ENCODE results near the gene NIPAL3.

DNA sequence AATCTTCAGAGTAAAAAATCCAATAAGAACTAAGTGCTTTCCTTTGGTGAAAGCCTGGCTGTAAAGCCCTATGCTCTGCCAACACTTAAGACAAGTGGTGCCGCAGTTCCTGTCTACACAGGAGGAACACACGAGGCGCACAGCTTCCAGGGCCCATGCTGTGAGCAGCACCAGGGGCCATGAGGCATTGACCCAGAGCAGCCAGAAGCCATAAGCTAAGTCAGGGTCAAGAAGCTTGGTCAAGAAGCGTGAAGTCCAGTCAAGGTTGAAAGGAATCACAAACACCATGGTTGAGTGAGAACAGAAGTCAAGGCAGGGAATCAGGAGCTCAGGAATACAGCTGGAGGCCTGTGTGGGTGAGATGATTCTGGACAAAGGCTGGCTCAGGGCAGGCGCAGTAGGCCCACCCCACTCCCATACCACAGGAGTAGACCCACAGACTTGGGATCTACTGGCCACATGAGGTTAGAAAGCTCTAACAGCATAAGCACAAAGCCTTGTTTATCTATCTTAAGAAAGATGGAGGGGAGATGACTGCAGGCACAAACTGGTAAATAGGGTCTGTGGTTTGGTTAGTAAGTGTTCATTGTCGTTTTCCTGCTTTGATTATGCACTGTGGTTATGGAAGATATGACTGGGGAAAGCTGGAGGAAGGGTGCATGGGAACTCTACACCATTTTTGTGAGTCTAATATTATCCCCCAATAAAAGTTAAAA lies 44.1 kb downstream of the NIPAL3 start:
- TF ChIP-seq CTCF (IDR thresholded peaks at IDR 0.05 in 4 of 5, conservative IDR thresholded peaks at IDR 0.05 in 1 of 5) (no peak), POLR2A (IDR thresholded peaks at IDR 0.05) (no peak)
